Subcutaneous adipose tissue (tissue), 4 donors: ENCODE data around the gene PRICKLE3. TPM values are rescaled to one million over a fixed set of nuclear protein-coding genes. Genes with fewer than 3 reads are reported as not detected.

Source experiments
- CTCF ChIP-seq: fragments of 450-650 bp; IDR thresholded peaks from one replicate; pipeline ENCODE4 v1.5.1; 2016; ENCODE audit warnings: low read depth, mild to moderate bottlenecking, control low read depth, antibody characterized with exemption, moderate library complexity
- small RNA-seq: library from RNA; depleted of rRNA; stranded (forward); fragments of <200 nt; gene quantifications from one replicate; pipeline ENCODE3, GENCODE V24; 2016
- total RNA-seq, 4 donors: library from RNA; depleted of rRNA; stranded (reverse); fragments of >200 nt; gene quantifications; one replicate each; pipeline ENCODE4 v1.1.0, GENCODE V29; 2016

PRICKLE3 gene
- total RNA-seq, 4 donors from 2014 or later: 10.7 to 19.4 (median 13.8) TPM

- TF ChIP-seq CTCF: no peak
These were observed 38.2 kb downstream of the PRICKLE3 start for GRCh38 chrX:49147936-49148335.

DNA sequence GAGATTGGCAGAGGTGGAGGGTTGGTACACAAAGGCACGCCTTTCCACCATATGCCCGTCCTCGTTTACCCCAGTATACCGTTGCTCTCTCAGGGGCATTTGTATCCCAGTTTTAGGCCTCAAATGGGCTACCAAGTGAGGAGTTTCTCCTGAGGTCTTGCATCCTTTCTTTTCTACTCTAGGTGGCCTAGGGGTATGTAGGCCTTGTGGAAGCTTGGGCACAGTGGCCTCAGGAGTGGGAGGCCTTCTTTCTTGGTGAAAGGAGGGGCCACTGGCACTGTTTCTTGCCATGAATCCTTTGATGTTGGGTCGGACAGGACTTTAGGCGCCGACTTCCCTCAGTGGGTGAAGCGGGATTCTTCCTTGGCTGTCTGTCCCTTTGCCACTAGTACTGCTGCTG lies 38.9 kb downstream of the PRICKLE3 start:
- no peak for TF ChIP-seq CTCF

- TF ChIP-seq CTCF: no peak
These were observed 46.5 kb downstream of the PRICKLE3 start for GRCh38 chrX:49139713-49140112.

- no peak for TF ChIP-seq CTCF
These were observed 48.7 kb downstream of the PRICKLE3 start for GRCh38 chrX:49137492-49137891.

GRCh38 chrX:49133759-49134158 lies 52.4 kb downstream of the PRICKLE3 start:
- no peak for TF ChIP-seq CTCF

- no peak for TF ChIP-seq CTCF
These were observed 56.7 kb downstream of the PRICKLE3 start for GRCh38 chrX:49129427-49129826.

Small RNAs within 50 kb of the gene (small RNA-seq; reads per million reads assigned to genes)
- gene RN7SL262P: not detected

Other genes with a start within 250 kb of the PRICKLE3 start
- 10 to 100 TPM; 24.0 to 47.5 (median 29.9) TPM for gene OTUD5, start 228.8 kb downstream of the PRICKLE3 start, total RNA-seq
- gene KCND1, start 214.5 kb downstream of the PRICKLE3 start, total RNA-seq: 1 to 10 TPM in 2 of 4 donors, under 1 TPM in 2; 0.49 to 1.7 (median 1.1) TPM
- gene GRIPAP1, start 184.1 kb downstream of the PRICKLE3 start, total RNA-seq: 10 to 100 TPM; 20.7 to 46.3 (median 33.4) TPM
- gene TFE3, start 143.0 kb downstream of the PRICKLE3 start, total RNA-seq: 100 to 1,000 TPM in 1 of 4 donors, 10 to 100 TPM in 3; 50.9 to 148 (median 72.8) TPM
- gene CCDC120, start 127.4 kb downstream of the PRICKLE3 start, total RNA-seq: 1 to 10 TPM in 2 of 4 donors, under 1 TPM in 2; 0.44 to 3.1 (median 1.2) TPM
- gene PRAF2, start 112.4 kb downstream of the PRICKLE3 start, total RNA-seq: 10 to 100 TPM in 2 of 4 donors, 1 to 10 TPM in 2; 5.1 to 10.6 (median 9.0) TPM
- gene WDR45, start 106.5 kb downstream of the PRICKLE3 start, total RNA-seq: 100 to 1,000 TPM in 2 of 4 donors, 10 to 100 TPM in 2; 84.5 to 138 (median 115) TPM
- gene GPKOW, start 62.6 kb downstream of the PRICKLE3 start, total RNA-seq: 10 to 100 TPM; 11.9 to 32.0 (median 19.8) TPM
- 1 to 10 TPM in 1 of 4 donors, under 1 TPM in 3; 0.17 to 3.0 (median 0.35) TPM for gene MAGIX, start 23.6 kb downstream of the PRICKLE3 start, total RNA-seq
- gene PLP2, start 14.5 kb downstream of the PRICKLE3 start, total RNA-seq: 10 to 100 TPM; 19.0 to 62.0 (median 37.2) TPM
- gene SYP, start 13.8 kb upstream of the PRICKLE3 start, total RNA-seq: 1 to 10 TPM in 1 of 4 donors, under 1 TPM in 3; 0.16 to 2.4 (median 0.91) TPM
- under 1 TPM; under 0.01 to 0.66 (median 0.25) TPM for gene CACNA1F, start 47.0 kb upstream of the PRICKLE3 start, total RNA-seq
- gene CCDC22, start 49.1 kb upstream of the PRICKLE3 start, total RNA-seq: 10 to 100 TPM in 3 of 4 donors, 1 to 10 TPM in 1; 6.5 to 14.1 (median 13.3) TPM
- gene FOXP3, start 78.3 kb upstream of the PRICKLE3 start, total RNA-seq: under 1 TPM in 1 of 4 donors, not detected in 3; 0.22 TPM
- gene PPP1R3F, start 83.4 kb upstream of the PRICKLE3 start, total RNA-seq: 1 to 10 TPM; 1.8 to 7.5 (median 4.5) TPM
- gene GAGE10, start 117.3 kb upstream of the PRICKLE3 start, total RNA-seq: not detected
- gene GAGE12J, start 135.7 kb upstream of the PRICKLE3 start, total RNA-seq: not detected
- gene GAGE13, start 145.2 kb upstream of the PRICKLE3 start, total RNA-seq: not detected